Pancreas (tissue), 10 donors: ENCODE measurements around the gene TRIM47. TPM values are rescaled to one million over a fixed set of nuclear protein-coding genes. Genes with fewer than 3 reads are reported as not detected.

Experiments
- ATAC-seq, 4 donors: fragments of 200-7000 bp; cut with Tn5 transposase; one replicate each; pipeline versions ENCODE4 v1.8.0 to v1.9.1; 2020; ENCODE audit warnings: mild to moderate bottlenecking in 4 of 4, moderate library complexity in 4 of 4
- DNase-seq, 6 donors: peaks; one replicate each; pipeline ENCODE4 v3.0.0-alpha.2; 2020
- FAIRE-seq: peaks from 2 replicates; lab custom pipeline; 2012; peaks lifted over from hg19 to GRCh38; lab: Jason Lieb, UNC
- H3K27ac ChIP-seq, 4 donors: fragments of 200-600 bp; sonication (generic); 1 replicate in 3 of 4; 2 replicates in 1 of 4; pipeline versions ENCODE4 v1.5.0 to v1.8.0; 2020
- H3K27me3 ChIP-seq, 4 donors: fragments of 200-600 bp; one replicate each; pipeline ENCODE4 v1.8.0; 2021
- H3K36me3 ChIP-seq, 3 donors: fragments of 200-600 bp; sonication (generic) in 1 of 3; one replicate each; pipeline versions ENCODE4 v1.5.0 to v1.8.0; 2020 to 2021
- H3K4me1 ChIP-seq, 3 donors: fragments of 200-600 bp; one replicate each; pipeline ENCODE4 v1.8.0; 2021
- H3K4me3 ChIP-seq, 4 donors: fragments of 200-600 bp; sonication (generic) in 2 of 4; one replicate each; pipeline versions ENCODE4 v1.5.0 to v1.8.0; 2020 to 2021
- H3K9me3 ChIP-seq, 4 donors: fragments of 200-600 bp; one replicate each; pipeline ENCODE4 v1.8.0; 2021
- WGBS, 2 donors: extraction: QIAGEN DNeasy Blood & Tissue Kit; methylation state at CpG; one replicate each; pipeline ENCODE4 v1.1.7; 2013; 5-methylcytosine and 5-hydroxymethylcytosine counted together
- intact Hi-C, 3 donors: fragments of 100-400 bp; cut with DNase I; formaldehyde crosslinking; loops; one replicate each; pipeline versions ENCODE4 v1.11.1 to v1.14.2; 2022
- polyA plus RNA-seq, 2 donors: library from polyadenylated mRNA; stranded (reverse); fragments of 200-250 nt; gene quantifications; one replicate each; pipeline ENCODE4 v1.2.3, GENCODE V29; 2013
- total RNA-seq, 6 donors: library from RNA; stranded (reverse); fragmentation: NEBNext Ultra II Directional in 4 of 6; extraction: Animal tissue kit (Norgen Biotek cat#: 25700) in 4 of 6; gene quantifications; one replicate each; pipeline versions ENCODE4 v1.2.1 to v1.2.4, GENCODE V29; 2021 to 2023
- TF ChIP-seq, protein P1 (sequence below), 4 donors: fragments of 200-600 bp; sonication (generic) in 3 of 4; IDR thresholded peaks; one replicate each; pipeline versions ENCODE4 v1.5.0 to v1.8.0; 2021; ENCODE audit warnings: antibody characterized with exemption in 4 of 4
- donor health status: healthy with polysubstance abuse.
- donor health status: DM: no; HTN: no; CAD: no; lungs with moderate emphysema.
- donor health status: DM: no; HTN: no; CAD: no.
- donor health status: control.
- donor health status: control.
- donor health status: Bipolar disorder and iron deficiency.
- donor health status: DM: yes; HTN: yes; CAD: no.
- donor health status: DM: no; HTN: no; CAD: no.
- donor health status: DM: no; HTN: no; CAD: no.
- donor health status: DM: yes; HTN: yes; CAD: no.

The TRIM47 gene
- total and polyA plus RNA-seq, 8 donors: 4.2 to 58.2 (median 28.9) TPM

DNA sequence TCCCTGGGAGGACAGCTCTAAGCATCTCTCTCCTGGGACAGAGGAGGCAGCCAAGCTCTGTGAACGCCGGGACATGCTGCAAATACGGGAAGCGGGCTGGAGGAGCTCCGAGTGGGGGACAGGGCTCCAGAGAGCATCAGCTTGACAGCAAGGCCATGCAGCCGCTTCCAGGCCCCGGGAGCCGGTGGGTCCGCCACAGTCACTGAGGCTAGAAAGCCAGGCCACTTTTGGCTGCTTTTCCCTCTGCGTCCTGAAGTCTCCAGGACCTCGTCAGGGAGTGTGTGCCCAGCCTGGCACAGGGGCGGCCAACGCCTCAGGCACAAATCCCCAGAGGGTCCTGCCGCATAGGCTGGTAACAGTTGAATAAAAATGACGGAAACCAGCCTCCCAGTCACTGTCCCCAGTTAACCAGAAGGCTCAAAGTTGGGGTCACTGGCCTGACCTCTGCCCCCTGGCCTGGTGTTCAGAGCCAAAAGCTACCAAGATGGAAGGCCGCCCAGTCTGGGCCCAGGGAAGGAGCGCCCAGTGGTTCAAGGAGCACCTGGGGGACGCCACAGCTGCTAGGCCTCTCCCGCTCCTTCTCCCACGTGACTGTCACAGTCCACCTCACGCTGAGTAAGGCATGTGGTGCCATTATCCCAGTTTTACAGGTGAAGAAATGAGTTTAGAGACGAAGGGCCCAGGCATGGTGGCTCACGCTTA, 21.5 kb upstream of the TRIM47 start:
- Histone ChIP-seq H3K4me3 (no peak overlapping the region), H3K9me3 (no peaks in the 10 kb centered on the region), H3K4me1 (peaks cover 7 to 20% (median 17%) of the 10 kb centered on the region in 3 donors), H3K27me3 (no peaks in the 10 kb centered on the region), H3K27ac (no peak overlapping the region), H3K36me3 (peaks cover 3 to 32% (median 15%) of the 10 kb centered on the region in 3 donors)
- FAIRE-seq: no peak
- peak in 1 of 6 donors; percentile 78 for DNase-seq
- 93 to 95% methylated on average over 23 of the region's 23 CpGs for WGBS, 2 donors
- intact Hi-C loops: no loop called here
- TF ChIP-seq, protein P1, sequence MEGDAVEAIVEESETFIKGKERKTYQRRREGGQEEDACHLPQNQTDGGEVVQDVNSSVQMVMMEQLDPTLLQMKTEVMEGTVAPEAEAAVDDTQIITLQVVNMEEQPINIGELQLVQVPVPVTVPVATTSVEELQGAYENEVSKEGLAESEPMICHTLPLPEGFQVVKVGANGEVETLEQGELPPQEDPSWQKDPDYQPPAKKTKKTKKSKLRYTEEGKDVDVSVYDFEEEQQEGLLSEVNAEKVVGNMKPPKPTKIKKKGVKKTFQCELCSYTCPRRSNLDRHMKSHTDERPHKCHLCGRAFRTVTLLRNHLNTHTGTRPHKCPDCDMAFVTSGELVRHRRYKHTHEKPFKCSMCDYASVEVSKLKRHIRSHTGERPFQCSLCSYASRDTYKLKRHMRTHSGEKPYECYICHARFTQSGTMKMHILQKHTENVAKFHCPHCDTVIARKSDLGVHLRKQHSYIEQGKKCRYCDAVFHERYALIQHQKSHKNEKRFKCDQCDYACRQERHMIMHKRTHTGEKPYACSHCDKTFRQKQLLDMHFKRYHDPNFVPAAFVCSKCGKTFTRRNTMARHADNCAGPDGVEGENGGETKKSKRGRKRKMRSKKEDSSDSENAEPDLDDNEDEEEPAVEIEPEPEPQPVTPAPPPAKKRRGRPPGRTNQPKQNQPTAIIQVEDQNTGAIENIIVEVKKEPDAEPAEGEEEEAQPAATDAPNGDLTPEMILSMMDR (IDR thresholded peaks at IDR 0.05): no peak
- no peak for ATAC-seq

DNA sequence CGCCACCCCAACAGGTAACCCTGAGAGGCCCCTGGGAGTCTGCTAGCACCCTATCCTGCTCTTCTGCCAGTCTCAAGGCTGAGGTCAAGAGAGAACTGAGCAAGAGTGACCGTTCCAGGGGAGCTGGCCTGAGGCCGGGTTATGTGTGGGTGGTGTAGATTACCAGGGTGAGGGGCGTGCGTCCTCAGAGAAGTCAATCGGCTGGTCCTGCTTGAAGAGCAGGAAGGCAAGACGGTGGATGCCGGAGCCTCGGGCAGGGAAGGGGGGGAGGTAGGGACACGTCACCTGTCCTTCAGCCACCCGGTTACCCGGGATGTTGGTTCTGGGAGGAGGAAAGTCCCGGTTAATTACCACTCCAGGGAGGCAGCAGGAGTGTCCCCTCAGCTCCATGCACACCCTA, 21.0 kb upstream of the TRIM47 start:
- TF ChIP-seq, protein P1 (IDR thresholded peaks at IDR 0.05): no peak
- no peaks in the 10 kb centered on the region for H3K27me3 ChIP-seq
- no peak overlapping the region for H3K4me3 ChIP-seq
- 88% methylated on average over 13 of the region's 13 CpGs for WGBS, 2 donors
- ATAC-seq: no peak
- FAIRE-seq: no peak
- H3K36me3 ChIP-seq: peaks cover 3 to 32% (median 15%) of the 10 kb centered on the region in 3 donors
- intact Hi-C loops: no loop called here
- H3K9me3 ChIP-seq: no peaks in the 10 kb centered on the region
- H3K4me1 ChIP-seq: peaks cover 7 to 20% (median 17%) of the 10 kb centered on the region in 3 donors
- DNase-seq: no peak
- H3K27ac ChIP-seq: no peak overlapping the region

DNA sequence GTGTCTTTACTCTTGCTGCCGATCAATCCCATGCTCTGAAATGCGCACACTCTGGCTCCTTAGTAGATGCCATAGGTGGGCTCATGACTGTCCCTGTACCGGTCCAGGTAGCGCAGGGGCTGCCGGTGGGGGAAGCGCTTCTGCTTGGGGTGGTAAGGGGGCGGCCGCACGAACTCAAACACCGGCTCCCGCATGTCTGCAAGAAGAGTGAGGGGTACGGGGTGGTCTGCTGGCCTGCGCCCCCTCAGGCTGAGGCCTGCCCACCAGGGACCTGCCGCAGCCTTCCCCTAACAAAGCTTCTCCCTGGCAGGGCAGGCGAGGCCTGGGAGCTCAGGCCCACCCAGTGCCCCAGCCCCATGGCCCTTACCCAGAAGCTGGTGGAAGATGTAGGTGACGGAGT, 20.4 kb upstream of the TRIM47 start:
- Histone ChIP-seq H3K4me3 (no peak overlapping the region), H3K27me3 (no peaks in the 10 kb centered on the region), H3K27ac (no peak overlapping the region), H3K9me3 (no peaks in the 10 kb centered on the region), H3K36me3 (peaks cover 3 to 32% (median 15%) of the 10 kb centered on the region in 3 donors), H3K4me1 (peaks cover 7 to 16% (median 15%) of the 10 kb centered on the region in 3 donors)
- TF ChIP-seq, protein P1 (IDR thresholded peaks at IDR 0.05): no peak
- 93 to 95% methylated on average over 16 of the region's 16 CpGs for WGBS, 2 donors
- no peak for FAIRE-seq
- DNase-seq: no peak
- intact Hi-C loops: no loop called here
- no peak for ATAC-seq

DNA sequence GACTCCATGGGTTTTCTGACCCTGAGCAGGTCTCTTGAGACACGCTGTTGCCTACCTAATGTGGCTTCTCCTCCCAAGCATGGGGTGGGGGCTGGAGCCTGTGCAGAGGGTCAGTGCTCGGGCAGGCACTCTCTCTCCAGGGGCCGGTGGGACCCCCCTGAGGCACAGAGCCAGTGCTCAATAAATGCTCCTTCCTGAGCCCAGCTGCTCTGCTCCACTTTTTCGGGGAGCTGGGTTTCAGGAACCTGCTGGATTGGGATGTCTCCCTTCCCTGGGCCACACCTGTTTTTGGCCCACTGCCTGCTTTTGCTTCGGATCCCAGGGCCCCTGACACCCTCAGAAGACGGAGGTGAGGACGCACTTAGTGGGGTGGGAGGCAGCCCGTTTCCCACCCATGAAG, 19.7 kb upstream of the TRIM47 start:
- Histone ChIP-seq H3K27ac (no peak overlapping the region), H3K9me3 (no peaks in the 10 kb centered on the region), H3K36me3 (peaks cover 3 to 32% (median 15%) of the 10 kb centered on the region in 3 donors), H3K4me1 (peaks cover 7 to 10% (median 8%) of the 10 kb centered on the region in 3 donors), H3K4me3 (no peak overlapping the region), H3K27me3 (no peaks in the 10 kb centered on the region)
- WGBS, 2 donors: 85 to 93% methylated on average over 8 of the region's 8 CpGs
- ATAC-seq (no peak), FAIRE-seq (no peak), DNase-seq (peak in 1 of 6 donors; percentile 62)
- TF ChIP-seq, protein P1 (IDR thresholded peaks at IDR 0.05): no peak
- intact Hi-C loops: no loop called here
